Measurements from ENCODE around the gene IRF4.

The IRF4 gene

DNA sequence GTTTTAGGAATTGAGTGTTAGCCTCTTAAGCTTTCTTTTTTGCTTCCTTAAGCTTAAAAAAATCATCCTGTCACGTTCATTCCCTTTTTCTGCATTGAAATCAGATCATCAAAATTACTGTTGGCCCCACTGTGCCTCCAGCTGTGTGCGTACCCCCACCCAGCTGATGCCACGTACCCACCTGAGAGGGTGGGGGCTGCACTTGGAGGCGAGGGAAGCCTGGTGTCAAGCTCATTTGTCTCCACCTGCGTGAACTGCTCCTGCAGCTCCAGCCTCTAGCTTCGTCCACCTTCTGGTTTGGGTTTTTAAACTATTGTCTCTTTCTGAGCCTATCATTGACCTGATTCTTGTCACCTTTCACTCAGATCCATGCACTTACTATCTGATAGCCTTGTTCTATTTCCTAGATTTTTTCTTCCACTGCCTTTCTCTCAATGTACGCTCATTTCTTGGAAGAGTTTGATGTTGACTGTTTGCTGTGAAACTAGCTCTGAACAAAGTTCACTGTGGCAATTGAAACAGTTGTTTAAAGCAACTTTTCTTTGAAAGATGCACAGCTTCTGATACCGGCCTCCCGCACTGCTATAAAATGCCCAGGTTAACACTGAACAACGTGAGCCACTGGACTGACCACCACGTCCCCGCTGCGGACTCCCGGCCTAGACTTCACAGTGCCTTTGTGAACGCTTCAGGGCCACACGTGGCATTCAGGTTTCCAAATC, 30.0 kb upstream of the IRF4 start:
- ChIA-PET CTCF (interaction anchor here (1.0 kb wide), 1 partner anchor 12 kb away, joined by 3 read pairs; no protein-coding TSS in a partner anchor), POLR2A (no interaction called here)
- TF ChIP-seq L3MBTL2 (conservative IDR thresholded peaks at IDR 0.05) (no peak), FOXK2 (IDR thresholded peaks at IDR 0.05) (no peak), CTBP1 (IDR thresholded peaks at IDR 0.05; ENCODE audit: borderline replicate concordance) (no peak), FOXA1 (IDR thresholded peaks at IDR 0.05) (no peak), TARDBP (IDR thresholded peaks at IDR 0.05) (no peak), ELF4 (IDR thresholded peaks at IDR 0.05) (no peak), FOXM1 (IDR thresholded peaks at IDR 0.05; ENCODE audit: borderline replicate concordance) (no peak), LEF1 (IDR thresholded peaks at IDR 0.05; ENCODE audit: borderline replicate concordance) (no peak), ARNT (IDR thresholded peaks at IDR 0.05) (no peak), SP1 (IDR thresholded peaks at IDR 0.05) (no peak), HDGF (IDR thresholded peaks at IDR 0.05; ENCODE audit: borderline replicate concordance) (no peak), NFRKB (IDR thresholded peaks at IDR 0.05) (no peak), ZNF384 (IDR thresholded peaks at IDR 0.05) (no peak), SUZ12 (IDR thresholded peaks at IDR 0.05) (no peak)
- TF ChIP-seq, protein P1, sequence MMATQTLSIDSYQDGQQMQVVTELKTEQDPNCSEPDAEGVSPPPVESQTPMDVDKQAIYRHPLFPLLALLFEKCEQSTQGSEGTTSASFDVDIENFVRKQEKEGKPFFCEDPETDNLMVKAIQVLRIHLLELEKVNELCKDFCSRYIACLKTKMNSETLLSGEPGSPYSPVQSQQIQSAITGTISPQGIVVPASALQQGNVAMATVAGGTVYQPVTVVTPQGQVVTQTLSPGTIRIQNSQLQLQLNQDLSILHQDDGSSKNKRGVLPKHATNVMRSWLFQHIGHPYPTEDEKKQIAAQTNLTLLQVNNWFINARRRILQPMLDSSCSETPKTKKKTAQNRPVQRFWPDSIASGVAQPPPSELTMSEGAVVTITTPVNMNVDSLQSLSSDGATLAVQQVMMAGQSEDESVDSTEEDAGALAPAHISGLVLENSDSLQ (IDR thresholded peaks at IDR 0.05) = no peak
- no peak for DNase-seq (ENCODE audit: extremely low spot score)

DNA sequence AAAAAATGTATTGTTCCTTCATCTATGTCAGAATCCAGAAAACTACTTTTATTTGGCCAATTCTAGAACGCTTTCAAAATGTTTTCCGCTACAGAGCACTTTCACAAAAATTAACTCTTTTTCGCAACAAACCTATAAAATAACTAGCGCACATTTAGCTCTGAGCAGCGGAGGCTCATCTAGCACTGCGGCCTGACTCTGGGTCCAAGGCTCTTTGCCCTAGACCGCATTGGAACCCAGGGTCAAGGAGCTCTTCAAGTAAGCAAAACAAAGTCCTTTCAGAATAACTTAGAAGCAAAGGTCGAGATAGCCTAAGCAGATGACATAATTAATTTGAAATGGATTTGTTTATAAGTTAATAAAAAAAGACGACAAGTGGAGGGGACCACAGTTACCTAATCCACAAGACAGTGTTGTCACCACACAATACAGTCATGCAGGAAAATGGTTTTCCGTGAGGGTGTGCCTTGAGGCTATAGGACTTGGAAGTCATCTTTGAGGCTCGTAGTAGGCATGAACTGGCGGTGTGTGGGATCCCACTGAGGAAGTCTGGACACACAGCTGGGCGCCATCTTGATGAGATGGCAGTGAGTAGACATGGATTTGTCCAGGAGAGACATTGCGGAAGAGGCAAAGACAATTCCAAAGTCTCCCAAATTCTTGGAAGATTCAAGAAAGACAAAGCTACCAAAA, 29.2 kb upstream of the IRF4 start:
- no peak for TF ChIP-seq SP1 (IDR thresholded peaks at IDR 0.05)
- ChIA-PET CTCF (interaction anchor here (1.0 kb wide), 1 partner anchor 13 kb away, joined by 3 read pairs; no protein-coding TSS in a partner anchor), POLR2A (no interaction called here)
- DNase-seq (ENCODE audit: extremely low spot score) = no peak

DNA sequence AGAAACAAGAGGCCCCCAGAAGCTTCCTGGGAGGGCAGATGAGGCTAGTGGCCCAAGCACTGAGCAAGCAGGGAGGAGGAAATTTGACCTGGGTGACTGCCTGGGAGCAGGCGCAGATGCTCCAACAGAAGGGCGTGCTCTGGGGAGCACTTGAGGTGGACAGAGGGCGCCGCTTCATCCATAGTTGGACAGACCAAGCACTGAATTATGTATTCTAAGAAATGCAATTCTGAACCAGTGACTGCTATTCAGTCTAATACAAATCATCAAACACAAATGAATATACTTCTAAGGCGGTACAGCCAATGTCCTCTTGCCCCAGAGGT, 28.7 kb upstream of the IRF4 start:
- no peak for TF ChIP-seq CTBP1 (IDR thresholded peaks at IDR 0.05; ENCODE audit: borderline replicate concordance)
- TF ChIP-seq FOXA1 (IDR thresholded peaks at IDR 0.05) = no peak
- no peak for TF ChIP-seq SUZ12 (IDR thresholded peaks at IDR 0.05)
- TF ChIP-seq TARDBP (IDR thresholded peaks at IDR 0.05) = no peak
- TF ChIP-seq ZNF384 (IDR thresholded peaks at IDR 0.05) = no peak
- TF ChIP-seq, protein P1 (IDR thresholded peaks at IDR 0.05) = no peak
- TF ChIP-seq SP1 (IDR thresholded peaks at IDR 0.05) = no peak
- no peak for TF ChIP-seq L3MBTL2 (conservative IDR thresholded peaks at IDR 0.05)
- DNase-seq (ENCODE audit: extremely low spot score) = no peak
- ChIA-PET POLR2A (no interaction called here), CTCF (interaction anchor here (1.0 kb wide), 1 partner anchor 13 kb away, joined by 3 read pairs; no protein-coding TSS in a partner anchor)

DNA sequence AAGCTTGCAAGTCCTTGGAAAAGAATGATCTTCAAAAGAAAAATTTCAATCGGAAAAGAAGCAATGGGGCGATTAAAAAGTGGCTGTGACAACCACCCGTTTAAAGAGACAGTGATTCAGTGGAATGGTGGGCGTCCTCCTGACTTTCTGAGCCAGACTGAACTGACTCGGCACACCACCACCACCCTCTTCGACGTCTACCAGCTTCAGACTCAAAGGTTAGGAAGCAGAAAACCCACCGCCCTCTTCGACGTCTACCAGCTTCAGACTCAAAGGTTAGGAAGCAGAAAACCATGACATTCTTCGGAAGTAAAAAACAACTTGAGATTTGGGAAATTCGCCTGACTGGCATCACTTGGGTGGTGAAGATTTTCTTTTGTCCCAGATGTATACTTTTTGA, 28.3 kb upstream of the IRF4 start:
- no peak for DNase-seq (ENCODE audit: extremely low spot score)
- ChIA-PET CTCF (no interaction called here), POLR2A (no interaction called here)
- TF ChIP-seq L3MBTL2 (conservative IDR thresholded peaks at IDR 0.05) (no peak), NFRKB (IDR thresholded peaks at IDR 0.05) (no peak)

DNA sequence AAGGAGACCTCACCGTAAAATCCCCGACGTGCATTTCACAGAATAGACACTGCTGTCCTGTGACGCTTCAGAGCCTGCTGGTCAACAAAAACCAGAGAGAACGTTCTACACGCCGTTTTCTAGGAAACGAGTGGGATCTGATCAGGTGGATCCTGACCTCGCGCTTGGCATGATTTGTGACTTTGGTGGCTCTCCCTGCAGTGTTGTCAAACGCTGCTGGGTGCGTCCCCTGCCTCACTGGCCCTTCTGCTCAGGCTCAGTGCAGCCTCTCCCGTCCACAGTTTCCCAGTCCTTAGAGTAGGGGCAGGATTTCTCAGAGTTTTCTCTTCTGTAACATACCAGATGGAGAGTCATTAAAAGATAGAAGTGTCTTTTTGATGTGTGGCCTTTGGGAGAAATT, 27.6 kb upstream of the IRF4 start:
- no peak for DNase-seq (ENCODE audit: extremely low spot score)
- ChIA-PET CTCF (no interaction called here), POLR2A (no interaction called here)
- TF ChIP-seq L3MBTL2 (conservative IDR thresholded peaks at IDR 0.05) (no peak), SUZ12 (IDR thresholded peaks at IDR 0.05) (no peak)

DNA sequence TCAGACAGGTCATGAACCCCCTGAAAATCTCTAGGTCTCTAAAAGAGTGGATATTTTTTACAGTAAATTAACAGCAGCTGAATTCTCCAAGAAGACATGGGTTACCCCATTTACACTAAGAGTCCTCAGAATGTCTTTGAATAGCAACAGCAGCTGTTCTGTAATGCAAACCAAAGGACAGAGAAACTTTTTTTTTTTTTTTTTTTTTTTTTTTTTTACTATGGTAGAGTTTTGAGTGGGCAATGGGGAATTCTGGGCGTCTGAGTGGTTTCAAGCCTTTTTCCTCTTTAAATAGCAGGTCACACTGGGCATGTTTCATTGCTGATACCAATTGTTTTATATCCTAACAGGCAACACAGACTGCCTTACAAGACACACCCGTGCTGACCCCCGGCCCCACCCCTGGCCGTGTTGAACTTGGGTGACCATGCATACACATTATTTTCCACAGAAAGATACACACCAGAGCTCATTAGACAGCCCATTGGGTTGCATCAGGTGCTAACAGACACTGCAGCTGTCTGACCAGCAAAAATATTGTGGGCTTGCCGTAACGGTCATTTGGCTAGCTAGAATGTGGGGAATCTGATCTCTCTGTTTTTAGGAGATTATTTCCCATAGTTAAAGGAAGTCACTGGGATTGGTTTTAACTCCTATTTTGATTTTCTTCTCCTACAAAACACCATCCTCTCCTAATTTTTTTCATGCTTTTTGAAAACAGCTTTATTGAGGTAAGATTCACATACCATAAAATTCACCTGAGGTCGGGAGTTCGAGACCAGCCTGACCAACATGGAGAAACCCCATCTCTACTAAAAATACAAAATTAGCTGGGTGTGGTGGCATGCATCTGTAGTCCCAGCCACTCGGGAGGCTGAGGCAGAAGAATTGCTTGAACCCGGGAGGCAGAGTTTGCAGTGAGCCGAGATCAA, 26.7 kb upstream of the IRF4 start:
- ChIA-PET CTCF (interaction anchor here (0.6 kb wide), 1 partner anchor 1355 kb away, joined by 3 read pairs; no protein-coding TSS in a partner anchor), POLR2A (no interaction called here)
- TF ChIP-seq SP1 (IDR thresholded peaks at IDR 0.05) (no peak), FOXM1 (IDR thresholded peaks at IDR 0.05; ENCODE audit: borderline replicate concordance) (no peak), SUZ12 (IDR thresholded peaks at IDR 0.05) (no peak), ZNF384 (IDR thresholded peaks at IDR 0.05) (no peak), L3MBTL2 (conservative IDR thresholded peaks at IDR 0.05) (no peak), HDGF (IDR thresholded peaks at IDR 0.05; ENCODE audit: borderline replicate concordance) (no peak), CTBP1 (IDR thresholded peaks at IDR 0.05; ENCODE audit: borderline replicate concordance) (no peak)
- TF ChIP-seq, protein P1 (IDR thresholded peaks at IDR 0.05) = no peak
- no peak for DNase-seq (ENCODE audit: extremely low spot score)

DNA sequence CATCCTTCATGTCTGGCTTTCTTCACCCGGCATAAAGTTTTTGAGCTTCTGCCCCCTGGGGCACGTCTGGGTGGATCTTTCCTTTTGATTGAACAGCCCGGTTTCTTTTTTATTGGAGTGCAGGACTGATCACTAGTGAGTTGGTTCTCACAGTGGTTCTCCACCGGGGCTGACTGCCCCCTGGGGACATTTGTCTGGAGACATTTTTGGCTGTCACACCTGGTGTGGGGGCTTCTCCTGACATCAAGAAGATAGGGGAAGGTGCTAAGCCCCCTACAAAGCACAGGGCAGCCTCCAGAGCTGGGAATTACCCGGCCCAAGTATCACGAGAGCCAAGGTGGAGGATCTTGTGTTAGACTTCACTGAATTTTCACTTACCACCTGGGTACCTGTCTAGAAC, 25.7 kb upstream of the IRF4 start:
- CTCF ChIA-PET = no interaction called here
- DNase-seq (ENCODE audit: extremely low spot score) = no peak
- TF ChIP-seq LEF1 (IDR thresholded peaks at IDR 0.05; ENCODE audit: borderline replicate concordance) (no peak), ARNT (IDR thresholded peaks at IDR 0.05) (no peak), HDGF (IDR thresholded peaks at IDR 0.05; ENCODE audit: borderline replicate concordance) (no peak), L3MBTL2 (conservative IDR thresholded peaks at IDR 0.05) (no peak), ZNF384 (IDR thresholded peaks at IDR 0.05) (no peak), ELF4 (IDR thresholded peaks at IDR 0.05) (no peak), SP1 (IDR thresholded peaks at IDR 0.05) (no peak), TARDBP (IDR thresholded peaks at IDR 0.05) (no peak), FOXM1 (IDR thresholded peaks at IDR 0.05; ENCODE audit: borderline replicate concordance) (no peak), BHLHE40 (IDR thresholded peaks at IDR 0.05; ENCODE audit: borderline replicate concordance) (no peak), FOXK2 (IDR thresholded peaks at IDR 0.05) (no peak), SUZ12 (IDR thresholded peaks at IDR 0.05) (no peak), CTBP1 (IDR thresholded peaks at IDR 0.05; ENCODE audit: borderline replicate concordance) (no peak), FOXA1 (IDR thresholded peaks at IDR 0.05) (no peak), NFRKB (IDR thresholded peaks at IDR 0.05) (no peak)
- TF ChIP-seq, protein P1 (IDR thresholded peaks at IDR 0.05) = no peak
- POLR2A ChIA-PET = no interaction called here

Measured in HEK293T (cell line).